ENCODE data around the gene C1QA. TPM values are rescaled to one million over a fixed set of nuclear protein-coding genes. Genes with fewer than 3 reads are reported as not detected.

Gene C1QA
- total RNA-seq, 1 experiment from 2014 or later = not detected

GRCh38 chr1:22606161-22606560, 30.3 kb upstream of the C1QA start:
- TF ChIP-seq EZH2 (IDR thresholded peaks at IDR 0.05; ENCODE audit: low read depth) = no peak
- TF ChIP-seq, protein P1, sequence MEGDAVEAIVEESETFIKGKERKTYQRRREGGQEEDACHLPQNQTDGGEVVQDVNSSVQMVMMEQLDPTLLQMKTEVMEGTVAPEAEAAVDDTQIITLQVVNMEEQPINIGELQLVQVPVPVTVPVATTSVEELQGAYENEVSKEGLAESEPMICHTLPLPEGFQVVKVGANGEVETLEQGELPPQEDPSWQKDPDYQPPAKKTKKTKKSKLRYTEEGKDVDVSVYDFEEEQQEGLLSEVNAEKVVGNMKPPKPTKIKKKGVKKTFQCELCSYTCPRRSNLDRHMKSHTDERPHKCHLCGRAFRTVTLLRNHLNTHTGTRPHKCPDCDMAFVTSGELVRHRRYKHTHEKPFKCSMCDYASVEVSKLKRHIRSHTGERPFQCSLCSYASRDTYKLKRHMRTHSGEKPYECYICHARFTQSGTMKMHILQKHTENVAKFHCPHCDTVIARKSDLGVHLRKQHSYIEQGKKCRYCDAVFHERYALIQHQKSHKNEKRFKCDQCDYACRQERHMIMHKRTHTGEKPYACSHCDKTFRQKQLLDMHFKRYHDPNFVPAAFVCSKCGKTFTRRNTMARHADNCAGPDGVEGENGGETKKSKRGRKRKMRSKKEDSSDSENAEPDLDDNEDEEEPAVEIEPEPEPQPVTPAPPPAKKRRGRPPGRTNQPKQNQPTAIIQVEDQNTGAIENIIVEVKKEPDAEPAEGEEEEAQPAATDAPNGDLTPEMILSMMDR (conservative IDR thresholded peaks at IDR 0.05) = no peak
- H3K36me3 ChIP-seq (ENCODE audit: low read depth) = no peaks in the 10 kb centered on the region
- peaks cover 81% of the 10 kb centered on the region for H3K27me3 ChIP-seq (ENCODE audit: insufficient read depth, low read depth)
- no peak overlapping the region for H3K4me2 ChIP-seq
- H3K9me3 ChIP-seq (ENCODE audit: insufficient read depth, low read depth) = no peaks in the 10 kb centered on the region
- no peaks in the 10 kb centered on the region for H3K79me2 ChIP-seq (ENCODE audit: low read depth)
- CTCF ChIA-PET = no interaction called here
- H3K27ac ChIP-seq = no peak overlapping the region
- H3F3A ChIP-seq (ENCODE audit: insufficient read depth, low read depth) = no peaks in the 10 kb centered on the region
- POLR2A ChIA-PET (ENCODE audit: unreplicated experiment) = no interaction called here
- no peaks in the 10 kb centered on the region for H3K9me2 ChIP-seq (ENCODE audit: insufficient read depth)
- BruUV-seq (replicated peaks) = no TSS peak
- no peak for DNase-seq
- intact Hi-C loops (cut with micrococcal nuclease; ENCODE audit: unreplicated experiment) = no loop called here
- H3K4me3 ChIP-seq = no peak overlapping the region
- no peaks in the 10 kb centered on the region for H4K20me1 ChIP-seq (ENCODE audit: insufficient read depth)
- no peaks in the 10 kb centered on the region for H3K4me1 ChIP-seq (replicated peaks; ENCODE audit: insufficient read depth)
- H2AFZ ChIP-seq = no peak overlapping the region

GRCh38 chr1:22607154-22607553, 29.3 kb upstream of the C1QA start:
- no peaks in the 10 kb centered on the region for H3K9me3 ChIP-seq (ENCODE audit: insufficient read depth, low read depth)
- H3K4me1 ChIP-seq (replicated peaks; ENCODE audit: insufficient read depth) = no peaks in the 10 kb centered on the region
- H3K79me2 ChIP-seq (ENCODE audit: low read depth) = no peaks in the 10 kb centered on the region
- H3F3A ChIP-seq (ENCODE audit: insufficient read depth, low read depth) = no peaks in the 10 kb centered on the region
- no peak overlapping the region for H3K4me2 ChIP-seq
- no peak overlapping the region for H3K4me3 ChIP-seq
- ChIA-PET POLR2A (ENCODE audit: unreplicated experiment) (no interaction called here), CTCF (no interaction called here)
- TF ChIP-seq, protein P1 (conservative IDR thresholded peaks at IDR 0.05) = no peak
- TF ChIP-seq EZH2 (IDR thresholded peaks at IDR 0.05; ENCODE audit: low read depth) = no peak
- H3K36me3 ChIP-seq (ENCODE audit: low read depth) = no peaks in the 10 kb centered on the region
- no peak for DNase-seq
- H2AFZ ChIP-seq = no peak overlapping the region
- no peak overlapping the region for H3K27ac ChIP-seq
- H3K9me2 ChIP-seq (ENCODE audit: insufficient read depth) = no peaks in the 10 kb centered on the region
- intact Hi-C loops (cut with micrococcal nuclease; ENCODE audit: unreplicated experiment) = no loop called here
- no TSS peak for BruUV-seq (replicated peaks)
- H3K27me3 ChIP-seq (ENCODE audit: insufficient read depth, low read depth) = peaks cover 79% of the 10 kb centered on the region
- no peaks in the 10 kb centered on the region for H4K20me1 ChIP-seq (ENCODE audit: insufficient read depth)

DNA sequence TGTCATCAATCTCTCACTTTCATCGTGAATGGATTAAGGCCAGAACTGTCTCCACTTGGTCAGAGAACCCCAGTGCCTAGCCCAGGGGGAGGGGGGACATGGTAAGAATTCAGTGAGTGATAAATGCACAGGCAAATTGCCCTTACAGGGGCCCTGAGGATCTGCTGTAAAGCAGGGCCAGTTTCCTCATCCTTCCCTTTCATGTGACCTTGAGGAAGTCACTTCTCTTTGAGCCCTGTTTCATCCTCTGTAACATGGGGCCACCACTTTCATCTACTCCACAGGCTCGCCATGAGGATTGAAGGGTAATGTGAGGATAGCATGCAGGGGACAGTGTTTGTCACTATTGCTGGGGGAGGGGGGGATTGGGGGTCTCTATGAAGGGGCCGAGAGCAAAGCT, 28.1 kb upstream of the C1QA start:
- H3K9me3 ChIP-seq (ENCODE audit: insufficient read depth, low read depth) = no peaks in the 10 kb centered on the region
- intact Hi-C loops (cut with micrococcal nuclease; ENCODE audit: unreplicated experiment) = no loop called here
- TF ChIP-seq, protein P1 (conservative IDR thresholded peaks at IDR 0.05) = no peak
- TF ChIP-seq EZH2 (IDR thresholded peaks at IDR 0.05; ENCODE audit: low read depth) = no peak
- no peak overlapping the region for H3K4me2 ChIP-seq
- H3K4me3 ChIP-seq = no peak overlapping the region
- no peaks in the 10 kb centered on the region for H3F3A ChIP-seq (ENCODE audit: insufficient read depth, low read depth)
- no peak for DNase-seq
- ChIA-PET CTCF (no interaction called here), POLR2A (ENCODE audit: unreplicated experiment) (no interaction called here)
- no peaks in the 10 kb centered on the region for H3K79me2 ChIP-seq (ENCODE audit: low read depth)
- H3K27ac ChIP-seq = no peak overlapping the region
- H3K27me3 ChIP-seq (ENCODE audit: insufficient read depth, low read depth) = peaks cover 74% of the 10 kb centered on the region
- H3K9me2 ChIP-seq (ENCODE audit: insufficient read depth) = no peaks in the 10 kb centered on the region
- no peaks in the 10 kb centered on the region for H3K36me3 ChIP-seq (ENCODE audit: low read depth)
- H4K20me1 ChIP-seq (ENCODE audit: insufficient read depth) = no peaks in the 10 kb centered on the region
- no TSS peak for BruUV-seq (replicated peaks)
- H2AFZ ChIP-seq = no peak overlapping the region
- no peaks in the 10 kb centered on the region for H3K4me1 ChIP-seq (replicated peaks; ENCODE audit: insufficient read depth)
